Fibroblast of mammary gland (primary cell): ENCODE measurements around the gene WNT11.

Experiments used
- DNase-seq: peaks from one replicate; pipeline ENCODE4 v3.0.0-alpha.2; 2010; ENCODE audit warnings: low read depth
- H3K4me3 ChIP-seq: 2 replicates; pipeline ENCODE4 v1.5.1; 2011; ENCODE audit warnings: low read depth, mild to moderate bottlenecking, low read length, moderate library complexity; ENCODE audit not compliant: control insufficient read depth
- TF ChIP-seq, protein P1 (sequence below): conservative IDR thresholded peaks from 2 replicates; pipeline ENCODE4 v1.5.1; 2011; ENCODE audit warnings: low read depth, low read length, inconsistent platforms; ENCODE audit not compliant: control insufficient read depth, insufficient read depth

Gene WNT11

DNA sequence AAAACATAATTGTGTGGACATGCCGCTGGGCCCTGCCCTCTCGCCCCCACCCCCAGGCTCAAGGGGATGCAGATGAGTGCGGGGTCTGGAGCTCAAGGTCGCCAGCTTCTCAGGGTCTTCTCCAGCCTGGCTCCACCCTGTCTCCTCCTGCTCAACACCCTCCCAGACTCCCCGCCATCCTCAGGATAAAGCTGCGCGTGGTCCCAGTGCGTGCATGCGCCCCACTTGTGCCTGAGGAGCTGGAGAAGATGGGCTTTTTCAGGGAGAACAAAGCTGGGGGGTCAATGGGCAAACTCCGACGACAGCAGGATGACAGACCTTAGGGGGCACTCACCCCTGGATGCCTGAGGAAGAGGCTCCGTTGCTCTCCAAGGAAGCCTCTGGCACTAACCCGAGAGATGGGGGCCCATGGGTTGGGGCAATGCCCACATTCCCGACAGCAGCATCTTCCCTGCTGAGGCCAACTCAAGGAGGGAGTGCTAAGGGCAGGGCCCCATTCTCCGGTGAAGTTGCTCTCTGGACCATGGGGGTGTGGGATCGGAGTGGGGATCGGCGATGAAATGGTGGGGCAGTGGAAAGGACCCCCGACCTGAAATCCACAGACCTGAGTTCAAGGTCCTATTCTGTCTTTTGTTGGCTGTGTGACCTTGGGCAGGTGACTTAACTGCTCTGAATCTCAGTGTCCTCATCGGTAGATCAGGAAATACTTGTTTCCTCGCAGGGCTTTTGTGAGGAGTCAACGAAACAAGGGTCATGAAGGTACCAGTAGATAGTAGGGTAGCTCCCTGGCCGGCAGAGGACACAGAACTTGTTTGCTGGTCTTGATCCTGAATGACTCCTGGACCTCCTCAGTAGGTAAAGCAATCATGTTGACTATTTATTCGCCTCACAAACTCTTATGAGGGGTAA, 47.7 kb downstream of the WNT11 start:
- TF ChIP-seq, protein P1, sequence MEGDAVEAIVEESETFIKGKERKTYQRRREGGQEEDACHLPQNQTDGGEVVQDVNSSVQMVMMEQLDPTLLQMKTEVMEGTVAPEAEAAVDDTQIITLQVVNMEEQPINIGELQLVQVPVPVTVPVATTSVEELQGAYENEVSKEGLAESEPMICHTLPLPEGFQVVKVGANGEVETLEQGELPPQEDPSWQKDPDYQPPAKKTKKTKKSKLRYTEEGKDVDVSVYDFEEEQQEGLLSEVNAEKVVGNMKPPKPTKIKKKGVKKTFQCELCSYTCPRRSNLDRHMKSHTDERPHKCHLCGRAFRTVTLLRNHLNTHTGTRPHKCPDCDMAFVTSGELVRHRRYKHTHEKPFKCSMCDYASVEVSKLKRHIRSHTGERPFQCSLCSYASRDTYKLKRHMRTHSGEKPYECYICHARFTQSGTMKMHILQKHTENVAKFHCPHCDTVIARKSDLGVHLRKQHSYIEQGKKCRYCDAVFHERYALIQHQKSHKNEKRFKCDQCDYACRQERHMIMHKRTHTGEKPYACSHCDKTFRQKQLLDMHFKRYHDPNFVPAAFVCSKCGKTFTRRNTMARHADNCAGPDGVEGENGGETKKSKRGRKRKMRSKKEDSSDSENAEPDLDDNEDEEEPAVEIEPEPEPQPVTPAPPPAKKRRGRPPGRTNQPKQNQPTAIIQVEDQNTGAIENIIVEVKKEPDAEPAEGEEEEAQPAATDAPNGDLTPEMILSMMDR: no peak
- no peak for DNase-seq

DNA sequence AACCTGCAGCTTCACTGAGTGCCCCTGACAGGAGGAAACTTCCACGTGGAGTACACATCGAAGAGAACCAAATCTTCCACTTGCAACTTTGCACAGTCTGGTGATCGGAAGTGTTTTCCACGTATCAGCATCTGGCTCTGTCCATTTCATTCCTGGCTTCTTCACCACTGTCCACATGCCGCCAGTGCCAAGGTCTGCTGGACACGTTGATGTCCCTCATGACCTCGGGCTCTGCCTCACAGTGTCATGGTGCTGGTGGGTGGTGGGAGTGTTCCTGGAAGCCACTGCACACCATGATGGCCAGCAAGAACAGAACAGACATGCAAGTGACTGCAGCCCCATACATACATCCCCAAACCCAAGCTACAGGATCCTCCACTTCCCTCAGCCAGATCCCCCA, 48.4 kb downstream of the WNT11 start:
- TF ChIP-seq, protein P1: no peak
- no peak overlapping the region for H3K4me3 ChIP-seq

More for the DNA sequence above, 47.7 kb downstream of the WNT11 start:
- no peak overlapping the region for H3K4me3 ChIP-seq

GRCh38 chr11:76156971-76157427, 49.3 kb downstream of the WNT11 start:
- no peak overlapping the region for H3K4me3 ChIP-seq
- TF ChIP-seq, protein P1: no peak
- DNase-seq: no peak

More for the DNA sequence above, 48.4 kb downstream of the WNT11 start:
- no peak for DNase-seq

- H3K4me3 ChIP-seq: no peak overlapping the region
- TF ChIP-seq, protein P1: no peak
- no peak for DNase-seq
These were observed 50.6 kb downstream of the WNT11 start for GRCh38 chr11:76155500-76156227.

DNA sequence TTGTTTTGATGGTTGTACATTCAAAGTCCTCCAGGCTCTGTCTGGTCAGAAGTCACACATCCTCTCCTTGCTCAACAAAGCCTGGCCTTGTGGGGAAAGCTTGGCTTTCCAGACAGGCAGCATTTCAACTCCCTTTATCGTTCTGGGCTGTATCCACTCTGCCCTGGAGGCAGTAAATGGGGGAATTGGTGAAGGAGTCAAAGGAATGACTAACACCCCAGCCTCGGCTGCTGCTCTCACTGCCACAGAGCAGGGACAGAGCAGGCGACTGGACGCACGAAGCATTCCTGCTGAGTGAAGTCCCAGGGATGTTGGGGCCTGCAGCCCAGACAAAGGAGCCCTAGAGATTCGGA, 52.8 kb downstream of the WNT11 start:
- TF ChIP-seq, protein P1: no peak
- DNase-seq: no peak
- H3K4me3 ChIP-seq: no peak overlapping the region

GRCh38 chr11:76152741-76153570, 53.3 kb downstream of the WNT11 start:
- no peak for DNase-seq
- TF ChIP-seq, protein P1: no peak
- H3K4me3 ChIP-seq: peak overlapping the region; percentile 51
